Muscle layer of colon (tissue), 2 donors: Measurements from ENCODE around the gene CEBPG.

Experiments
- H3K27ac ChIP-seq: one replicate; pipeline ENCODE4 v1.7.0; 2013; ENCODE audit warnings: low read depth, mild to moderate bottlenecking, low read length, moderate library complexity
- H3K27me3 ChIP-seq, 2 donors: one replicate each; pipeline ENCODE4 v1.7.0; 2013; ENCODE audit warnings: low read length in 2 of 2, mild to moderate bottlenecking in 2 of 2; ENCODE audit not compliant: insufficient read depth in 2 of 2, control insufficient read depth in 1 of 2
- H3K36me3 ChIP-seq: one replicate; pipeline ENCODE4 v1.7.0; 2013; ENCODE audit warnings: mild to moderate bottlenecking, low read length; ENCODE audit not compliant: insufficient read depth
- H3K4me1 ChIP-seq: one replicate; pipeline ENCODE4 v1.7.0; 2013; ENCODE audit warnings: mild to moderate bottlenecking, low read length; ENCODE audit not compliant: insufficient read depth
- H3K4me3 ChIP-seq, 2 donors: one replicate each; pipeline ENCODE4 v1.7.0; 2013; ENCODE audit warnings: low read length in 2 of 2, low read depth in 1 of 2, mild to moderate bottlenecking in 1 of 2, moderate library complexity in 1 of 2
- H3K9ac ChIP-seq: one replicate; pipeline ENCODE4 v1.7.0; 2013; ENCODE audit warnings: low read length
- H3K9me3 ChIP-seq: one replicate; pipeline ENCODE4 v1.7.0; 2013; ENCODE audit warnings: mild to moderate bottlenecking, low read length
- donor health status: abdominal sarcoma.
- donor health status: Adenocarcinoma of cecum.

The CEBPG gene

DNA sequence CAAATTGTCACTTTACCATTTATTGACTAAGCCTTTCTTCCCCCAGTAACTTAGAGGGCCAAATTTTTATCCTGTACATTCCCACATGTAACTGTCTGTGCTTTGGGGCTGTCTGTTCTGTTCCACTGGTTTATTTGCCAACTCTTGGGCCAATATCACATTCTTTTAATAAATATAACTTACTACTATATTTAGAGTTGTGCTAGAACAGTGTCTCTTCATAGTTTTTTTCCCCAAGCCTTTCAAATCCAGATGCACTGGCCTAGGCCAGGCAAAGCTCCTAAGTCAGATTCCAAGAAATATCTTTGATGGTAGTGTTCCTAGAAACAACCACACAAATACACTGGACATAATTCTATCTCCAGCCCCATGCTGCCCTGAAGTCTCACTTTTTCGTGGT is 16.0 kb upstream of the CEBPG start:
- no peak overlapping the region for H3K4me3 ChIP-seq
- H3K9me3 ChIP-seq = no peaks in the 10 kb centered on the region
- H3K9ac ChIP-seq = no peak overlapping the region
- no peaks in the 10 kb centered on the region for H3K4me1 ChIP-seq
- H3K27ac ChIP-seq = no peak overlapping the region
- no peaks in the 10 kb centered on the region for H3K27me3 ChIP-seq
- no peaks in the 10 kb centered on the region for H3K36me3 ChIP-seq

DNA sequence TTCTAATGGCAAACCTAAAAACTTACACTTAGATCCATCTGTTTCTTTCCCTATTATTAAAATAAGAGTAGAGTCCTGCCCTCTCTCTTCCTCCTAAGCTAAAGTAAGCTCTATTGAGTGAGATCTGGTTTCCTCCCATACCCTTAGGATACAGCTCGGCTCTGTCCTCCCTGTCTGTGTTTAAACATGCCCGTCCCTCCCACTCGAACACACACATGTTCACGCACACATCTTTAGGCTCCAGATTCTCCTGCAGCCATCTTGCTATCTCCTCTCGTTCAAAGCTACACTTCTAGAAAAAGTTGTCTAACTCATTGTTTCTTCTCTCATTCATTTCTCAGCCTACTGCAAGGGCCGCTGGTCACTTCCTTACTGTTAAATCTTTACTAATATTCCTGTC is 15.1 kb upstream of the CEBPG start:
- H3K36me3 ChIP-seq = no peaks in the 10 kb centered on the region
- H3K27me3 ChIP-seq = no peaks in the 10 kb centered on the region
- no peaks in the 10 kb centered on the region for H3K4me1 ChIP-seq
- no peak overlapping the region for H3K27ac ChIP-seq
- H3K9me3 ChIP-seq = no peaks in the 10 kb centered on the region
- no peak overlapping the region for H3K9ac ChIP-seq
- no peak overlapping the region for H3K4me3 ChIP-seq

DNA sequence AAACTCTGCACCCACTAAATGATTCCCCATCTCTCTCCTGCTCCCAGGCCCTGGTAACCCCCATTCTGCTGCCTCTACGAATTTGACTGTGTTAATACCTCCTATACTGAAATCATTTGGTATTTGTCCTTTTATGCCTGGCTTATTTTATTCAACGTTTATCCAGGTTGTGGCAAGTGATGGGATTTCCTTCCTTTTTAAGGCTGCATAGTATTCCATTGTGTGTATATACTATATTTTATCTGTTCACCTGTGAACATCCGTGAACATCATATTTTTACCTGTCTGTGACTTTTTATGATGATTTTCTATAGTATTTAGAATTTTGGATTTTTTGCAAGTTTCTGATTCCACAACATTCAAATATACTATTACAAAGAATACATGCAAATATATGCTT is 13.9 kb upstream of the CEBPG start:
- no peaks in the 10 kb centered on the region for H3K27me3 ChIP-seq
- no peaks in the 10 kb centered on the region for H3K9me3 ChIP-seq
- H3K4me3 ChIP-seq = no peak overlapping the region
- no peak overlapping the region for H3K27ac ChIP-seq
- no peak overlapping the region for H3K9ac ChIP-seq
- no peaks in the 10 kb centered on the region for H3K4me1 ChIP-seq
- no peaks in the 10 kb centered on the region for H3K36me3 ChIP-seq

DNA sequence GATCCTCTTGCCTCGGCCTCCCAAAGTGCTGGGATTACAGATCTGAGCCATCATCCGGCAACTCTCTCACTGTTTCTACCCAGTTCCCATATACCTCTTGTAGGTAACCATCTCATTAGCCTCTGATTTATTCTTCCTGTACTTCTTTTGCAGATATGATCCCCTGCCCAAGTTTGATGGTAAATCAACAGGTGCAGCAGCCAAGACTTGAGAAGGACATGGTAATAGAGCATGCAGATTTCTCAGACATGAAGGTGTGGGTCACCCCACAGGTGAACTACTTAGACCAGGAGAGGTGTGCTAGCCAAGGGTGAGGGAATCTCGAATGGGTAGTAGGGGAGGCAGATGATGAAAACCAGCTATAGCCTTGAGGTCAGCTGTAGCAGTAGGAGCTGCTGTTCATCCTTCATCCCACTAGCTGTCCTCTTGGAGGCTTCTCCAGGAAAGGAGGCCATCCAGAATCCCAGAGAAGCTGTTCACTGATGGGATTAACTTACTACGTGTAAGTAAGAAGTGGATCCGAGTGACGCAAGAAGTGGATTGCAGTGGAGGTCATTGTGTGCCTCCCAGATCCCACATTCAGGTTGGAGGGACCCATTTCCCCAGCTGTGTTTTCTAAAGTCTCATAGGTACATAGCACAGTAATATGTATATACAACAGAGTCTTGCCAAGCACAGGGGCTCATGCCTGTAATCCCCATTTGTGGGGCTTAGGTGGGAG is 10.8 kb upstream of the CEBPG start:
- Histone ChIP-seq H3K27me3 (no peaks in the 10 kb centered on the region), H3K4me1 (no peaks in the 10 kb centered on the region), H3K36me3 (no peaks in the 10 kb centered on the region), H3K9me3 (no peaks in the 10 kb centered on the region), H3K27ac (no peak overlapping the region), H3K4me3 (no peak overlapping the region), H3K9ac (no peak overlapping the region)

DNA sequence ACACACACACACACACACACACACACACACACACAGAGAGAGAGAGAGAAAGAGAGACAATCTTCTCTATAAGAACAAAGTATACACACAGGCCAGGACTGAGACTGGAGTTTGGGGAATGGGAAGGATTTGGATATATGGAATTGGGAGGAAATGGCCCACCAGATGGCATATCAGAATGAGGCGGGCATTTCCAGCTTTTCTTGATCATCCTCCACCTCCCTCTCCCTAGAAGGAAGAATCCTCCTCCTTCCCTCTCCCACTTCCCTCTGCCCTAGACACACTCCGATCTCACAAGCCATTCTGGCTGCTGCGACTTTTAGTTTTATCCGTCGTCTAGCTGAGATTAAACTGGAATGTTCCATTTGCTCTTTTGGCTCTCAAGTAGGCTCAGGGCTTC is 10.0 kb upstream of the CEBPG start:
- Histone ChIP-seq H3K4me3 (no peak overlapping the region), H3K9ac (no peak overlapping the region), H3K4me1 (no peaks in the 10 kb centered on the region), H3K27me3 (no peaks in the 10 kb centered on the region), H3K27ac (no peak overlapping the region), H3K9me3 (no peaks in the 10 kb centered on the region), H3K36me3 (no peaks in the 10 kb centered on the region)

DNA sequence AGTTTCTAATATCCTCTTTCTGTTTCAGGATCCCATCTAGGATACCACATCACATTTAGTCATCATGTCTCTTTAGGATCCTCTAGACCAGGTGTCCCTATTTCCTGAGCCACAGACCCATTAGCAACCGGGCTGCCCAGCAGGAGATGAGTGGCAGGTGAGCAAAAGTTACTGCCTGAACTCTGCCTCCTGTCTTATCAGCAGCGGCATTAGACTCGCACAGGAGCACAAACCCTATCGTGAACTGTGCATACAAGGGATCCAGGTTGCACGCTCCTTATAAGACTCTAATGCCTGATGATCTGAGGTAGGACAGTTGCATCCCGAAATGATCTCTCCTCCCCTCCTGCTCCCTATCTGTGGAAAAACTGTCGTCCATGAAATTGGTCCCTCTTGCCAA is 7.8 kb upstream of the CEBPG start:
- Histone ChIP-seq H3K27me3 (no peaks in the 10 kb centered on the region), H3K4me1 (no peaks in the 10 kb centered on the region), H3K9ac (no peak overlapping the region), H3K27ac (no peak overlapping the region), H3K4me3 (no peak overlapping the region), H3K36me3 (no peaks in the 10 kb centered on the region), H3K9me3 (no peaks in the 10 kb centered on the region)

DNA sequence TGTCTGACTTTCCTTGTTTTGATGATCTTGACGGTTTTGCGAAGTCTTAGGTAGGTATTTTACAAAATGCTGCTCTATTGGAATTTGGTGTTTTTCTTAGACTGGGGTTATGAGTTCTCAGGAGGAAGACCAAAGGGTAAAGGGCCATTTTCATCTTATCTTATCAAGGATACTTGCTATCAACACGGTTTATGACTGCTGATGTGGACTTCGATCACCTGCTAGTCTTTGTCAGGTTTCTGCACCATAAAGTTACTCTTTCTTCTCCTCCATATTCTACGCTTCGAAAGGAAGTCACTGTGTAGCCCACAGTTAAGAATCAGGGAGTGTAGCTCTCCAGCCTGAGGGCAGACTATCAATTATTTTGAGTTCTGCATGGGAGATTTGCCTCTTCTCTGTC is 7.4 kb upstream of the CEBPG start:
- no peaks in the 10 kb centered on the region for H3K9me3 ChIP-seq
- H3K36me3 ChIP-seq = no peaks in the 10 kb centered on the region
- no peak overlapping the region for H3K4me3 ChIP-seq
- H3K27ac ChIP-seq = no peak overlapping the region
- H3K9ac ChIP-seq = no peak overlapping the region
- H3K27me3 ChIP-seq = no peaks in the 10 kb centered on the region
- H3K4me1 ChIP-seq = no peaks in the 10 kb centered on the region

DNA sequence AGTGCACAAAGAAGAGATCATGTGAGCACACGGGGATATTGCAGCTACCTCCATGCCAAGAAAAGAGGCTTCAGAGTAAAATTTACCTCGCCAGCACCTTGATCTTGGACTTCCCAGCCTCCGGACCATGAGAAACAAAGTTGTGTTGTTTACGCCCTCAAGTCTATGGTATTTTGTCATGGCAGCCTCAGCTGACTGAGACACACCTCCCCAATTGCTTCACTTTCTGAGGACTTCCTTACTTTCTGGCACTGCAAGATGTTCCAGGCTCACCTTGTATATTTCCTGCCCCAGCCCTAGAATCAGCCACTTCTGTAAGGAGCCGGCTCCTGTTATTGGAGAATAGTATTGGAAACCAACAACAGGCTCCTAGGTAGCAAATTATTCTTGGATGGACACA is 6.6 kb upstream of the CEBPG start:
- H3K36me3 ChIP-seq = no peaks in the 10 kb centered on the region
- no peaks in the 10 kb centered on the region for H3K9me3 ChIP-seq
- H3K4me3 ChIP-seq = no peak overlapping the region
- no peaks in the 10 kb centered on the region for H3K4me1 ChIP-seq
- no peak overlapping the region for H3K9ac ChIP-seq
- no peaks in the 10 kb centered on the region for H3K27me3 ChIP-seq
- no peak overlapping the region for H3K27ac ChIP-seq

DNA sequence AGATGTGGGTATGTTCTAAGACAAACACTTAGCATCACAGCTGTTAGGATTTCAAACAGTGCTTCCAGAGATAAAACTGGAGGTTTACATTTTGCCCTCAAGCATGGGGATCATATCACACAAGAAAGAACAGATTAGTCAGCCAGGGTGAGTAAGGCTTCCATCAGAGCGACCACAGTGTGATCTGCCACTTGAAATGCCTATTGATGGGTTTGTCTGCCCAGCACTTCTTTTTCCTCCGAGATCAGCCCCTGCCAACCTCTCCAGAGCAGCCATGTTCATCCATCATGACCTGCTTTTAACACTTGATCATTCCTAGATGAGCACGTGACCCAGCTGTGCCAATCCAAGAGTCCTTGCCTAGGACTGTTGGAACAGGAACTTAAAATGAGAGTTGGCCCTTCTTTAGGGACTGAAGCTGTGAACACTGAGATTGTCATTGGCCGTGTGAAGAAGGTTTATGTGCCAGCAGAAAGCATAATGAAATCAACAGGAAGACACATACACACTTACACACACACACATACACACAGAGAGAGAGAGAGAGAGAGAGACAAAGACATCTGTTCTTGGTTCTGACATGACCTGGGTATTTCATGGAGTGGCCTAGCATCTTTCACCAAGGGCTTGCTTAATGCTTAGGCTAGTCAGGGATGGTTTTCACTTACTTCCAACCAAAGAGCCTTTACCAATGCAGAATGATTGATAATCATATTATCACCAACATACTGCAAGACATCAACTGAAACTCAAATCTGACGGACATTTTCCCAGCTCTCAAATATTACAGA is 5.2 kb upstream of the CEBPG start:
- Histone ChIP-seq H3K4me1 (no peaks in the 10 kb centered on the region), H3K4me3 (no peak overlapping the region), H3K36me3 (no peaks in the 10 kb centered on the region), H3K9me3 (no peaks in the 10 kb centered on the region), H3K27me3 (no peaks in the 10 kb centered on the region), H3K9ac (no peak overlapping the region), H3K27ac (no peak overlapping the region)

DNA sequence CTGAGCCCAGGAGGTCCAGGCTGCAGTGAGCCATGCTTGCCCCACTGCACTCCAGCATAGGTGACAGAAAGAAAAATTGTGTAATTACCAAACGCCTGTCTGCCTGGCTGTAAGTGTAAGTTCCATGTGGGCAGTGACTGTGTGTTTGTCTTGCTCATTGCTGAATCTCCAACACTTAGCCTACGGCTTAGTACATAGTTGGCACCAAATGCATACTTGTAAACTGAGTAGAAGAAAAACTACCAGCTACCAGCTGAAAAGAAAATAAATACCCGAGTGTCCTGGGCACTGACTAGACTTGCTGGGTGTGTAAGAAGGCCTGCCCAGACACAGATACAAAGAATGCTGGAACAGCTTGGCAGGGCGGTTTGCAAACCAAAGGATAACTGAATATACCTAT is 2.7 kb upstream of the CEBPG start:
- peaks cover 15% of the 10 kb centered on the region for H3K4me1 ChIP-seq
- H3K36me3 ChIP-seq = no peaks in the 10 kb centered on the region
- H3K9ac ChIP-seq = no peak overlapping the region
- H3K9me3 ChIP-seq = no peaks in the 10 kb centered on the region
- H3K27ac ChIP-seq = no peak overlapping the region
- no peak overlapping the region for H3K4me3 ChIP-seq
- no peaks in the 10 kb centered on the region for H3K27me3 ChIP-seq

DNA sequence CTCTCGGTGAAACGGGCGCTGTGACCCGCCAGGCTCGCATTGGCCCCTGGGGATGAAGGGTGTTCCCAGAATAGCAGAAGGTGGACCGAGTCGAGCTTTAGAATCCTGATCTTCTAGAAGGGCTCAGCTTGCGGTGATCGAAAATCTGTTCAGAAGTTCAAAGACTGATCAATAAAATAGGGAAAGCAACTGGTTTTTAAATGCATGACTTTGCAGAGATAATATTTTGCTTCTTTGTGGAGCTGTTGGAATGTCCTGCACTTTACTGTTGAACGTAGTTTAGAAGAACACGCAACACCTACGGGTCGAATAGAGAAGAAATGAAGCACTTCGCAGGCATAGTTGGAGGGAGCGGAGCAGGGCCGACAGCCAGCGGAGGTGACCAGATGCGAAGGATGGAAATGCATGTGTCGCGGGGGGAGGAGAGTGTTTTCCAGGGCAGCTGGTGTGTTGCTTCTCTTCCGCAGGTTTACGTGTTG is 766 bp downstream of the CEBPG start:
- no peaks in the 10 kb centered on the region for H3K27me3 ChIP-seq
- peak overlapping the region; percentile 28 to 82 for H3K4me3 ChIP-seq
- H3K9ac ChIP-seq = peak overlapping the region; percentile 71
- H3K27ac ChIP-seq = peak overlapping the region; percentile 12
- H3K4me1 ChIP-seq = peaks cover 19% of the 10 kb centered on the region
- H3K36me3 ChIP-seq = peaks cover under 1% of the 10 kb centered on the region
- no peaks in the 10 kb centered on the region for H3K9me3 ChIP-seq
